ENCODE results near the gene DCAF8L2. TPM values are rescaled to one million over a fixed set of nuclear protein-coding genes. Genes with fewer than 3 reads are reported as not detected.
"Not testable (repeated sequence)": the region's sequence is repeated elsewhere in the genome, so short reads cannot be mapped to it uniquely, and the experiment has no call there.

Gene DCAF8L2
- total RNA-seq: not detected

- TF ChIP-seq CTCF (IDR thresholded peaks at IDR 0.05) (no peak), POLR2AphosphoS5 (IDR thresholded peaks at IDR 0.05; ENCODE audit: insufficient read depth in 1 of 2, low read depth in 1 of 2) (no peak), POLR2A (IDR thresholded peaks at IDR 0.05) (no peak)
- H3K4me1 ChIP-seq: no peaks in the 10 kb centered on the region
- no peaks in the 10 kb centered on the region for H3K36me3 ChIP-seq
- H3K4me3 ChIP-seq: no peak within 1 kb of the TSS
- no peaks in the 10 kb centered on the region for H3K9me3 ChIP-seq
- no peaks in the 10 kb centered on the region for H3K27me3 ChIP-seq
- H3K27ac ChIP-seq: no peak within 1 kb of the TSS
- no peak for DNase-seq (ENCODE audit: extremely low spot score in 2 of 2)
- intact Hi-C loops (cut with DNase I): no loop called here
Measured at GRCh38 chrX:27590044-27590443, at the start of gene DCAF8L2. DCAF8L2 (plus strand) TSS chrX:27590344; CDS start chrX:27746896, 156,552 bp downstream.

GRCh38 chrX:27541161-27541560 lies 49.0 kb upstream of the DCAF8L2 start:
- H3K36me3 ChIP-seq; H3K4me1 ChIP-seq; H3K27me3 ChIP-seq; DNase-seq (ENCODE audit: extremely low spot score in 2 of 2); H3K4me3 ChIP-seq; intact Hi-C loops (cut with DNase I); H3K27ac ChIP-seq; H3K9me3 ChIP-seq: not testable (repeated sequence)

- TF ChIP-seq POLR2AphosphoS5 (IDR thresholded peaks at IDR 0.05; ENCODE audit: insufficient read depth in 1 of 2, low read depth in 1 of 2) (no peak), CTCF (IDR thresholded peaks at IDR 0.05) (no peak), POLR2A (IDR thresholded peaks at IDR 0.05) (no peak)
- no peaks in the 10 kb centered on the region for H3K4me1 ChIP-seq
- no peaks in the 10 kb centered on the region for H3K9me3 ChIP-seq
- no peaks in the 10 kb centered on the region for H3K36me3 ChIP-seq
- H3K27ac ChIP-seq: no peak overlapping the region
- intact Hi-C loops (cut with DNase I): no loop called here
- H3K27me3 ChIP-seq: no peaks in the 10 kb centered on the region
- DNase-seq (ENCODE audit: extremely low spot score in 2 of 2): no peak
- H3K4me3 ChIP-seq: no peak overlapping the region
Measured at GRCh38 chrX:27548624-27549023, 41.5 kb upstream of the DCAF8L2 start.

GRCh38 chrX:27549688-27550087 lies 40.5 kb upstream of the DCAF8L2 start:
- no peak for TF ChIP-seq CTCF (IDR thresholded peaks at IDR 0.05)
- TF ChIP-seq POLR2AphosphoS5 (IDR thresholded peaks at IDR 0.05; ENCODE audit: insufficient read depth in 1 of 2, low read depth in 1 of 2): no peak
- TF ChIP-seq POLR2A (IDR thresholded peaks at IDR 0.05): no peak
- intact Hi-C loops (cut with DNase I): no loop called here

GRCh38 chrX:27555514-27555913 lies 34.6 kb upstream of the DCAF8L2 start:
- no peak for DNase-seq (ENCODE audit: extremely low spot score in 2 of 2)
- intact Hi-C loops (cut with DNase I): no loop called here
- H3K9me3 ChIP-seq: no peaks in the 10 kb centered on the region
- H3K27me3 ChIP-seq: no peaks in the 10 kb centered on the region
- no peaks in the 10 kb centered on the region for H3K36me3 ChIP-seq
- H3K4me3 ChIP-seq: no peak overlapping the region
- no peak overlapping the region for H3K27ac ChIP-seq
- TF ChIP-seq POLR2AphosphoS5 (IDR thresholded peaks at IDR 0.05; ENCODE audit: insufficient read depth in 1 of 2, low read depth in 1 of 2) (no peak), POLR2A (IDR thresholded peaks at IDR 0.05) (no peak), CTCF (IDR thresholded peaks at IDR 0.05) (no peak)
- no peaks in the 10 kb centered on the region for H3K4me1 ChIP-seq

More at GRCh38 chrX:27549688-27550087, 40.5 kb upstream of the DCAF8L2 start:
- Histone ChIP-seq H3K4me3 (no peak overlapping the region), H3K9me3 (no peaks in the 10 kb centered on the region), H3K27me3 (no peaks in the 10 kb centered on the region), H3K4me1 (no peaks in the 10 kb centered on the region), H3K27ac (no peak overlapping the region), H3K36me3 (no peaks in the 10 kb centered on the region)
- DNase-seq (ENCODE audit: extremely low spot score in 2 of 2): no peak

- no peaks in the 10 kb centered on the region for H3K27me3 ChIP-seq
- H3K27ac ChIP-seq: no peak overlapping the region
- DNase-seq (ENCODE audit: extremely low spot score in 2 of 2): no peak
- TF ChIP-seq POLR2A (IDR thresholded peaks at IDR 0.05): no peak
- TF ChIP-seq CTCF (IDR thresholded peaks at IDR 0.05): no peak
- TF ChIP-seq POLR2AphosphoS5 (IDR thresholded peaks at IDR 0.05; ENCODE audit: insufficient read depth in 1 of 2, low read depth in 1 of 2): no peak
- no peaks in the 10 kb centered on the region for H3K9me3 ChIP-seq
- H3K36me3 ChIP-seq: no peaks in the 10 kb centered on the region
- no peaks in the 10 kb centered on the region for H3K4me1 ChIP-seq
- no peak overlapping the region for H3K4me3 ChIP-seq
- intact Hi-C loops (cut with DNase I): no loop called here
Measured at GRCh38 chrX:27565992-27566391, 24.2 kb upstream of the DCAF8L2 start.
